CD4-positive, alpha-beta T cell treated with Interleukin-4 for 1 hour (primary cell): Measurements from ENCODE around the gene BBS9.
"Not testable (repeated sequence)": the region's sequence is repeated elsewhere in the genome, so short reads cannot be mapped to it uniquely, and the experiment has no call there.

Experiments used
- DNase-seq, 2 donors: peaks; one replicate each; pipeline ENCODE4 v3.0.0-alpha.2; 2020 to 2022

The BBS9 gene

GRCh38 chr7:33287738-33288137, 158.4 kb downstream of the BBS9 start:
- no peak for DNase-seq

DNA sequence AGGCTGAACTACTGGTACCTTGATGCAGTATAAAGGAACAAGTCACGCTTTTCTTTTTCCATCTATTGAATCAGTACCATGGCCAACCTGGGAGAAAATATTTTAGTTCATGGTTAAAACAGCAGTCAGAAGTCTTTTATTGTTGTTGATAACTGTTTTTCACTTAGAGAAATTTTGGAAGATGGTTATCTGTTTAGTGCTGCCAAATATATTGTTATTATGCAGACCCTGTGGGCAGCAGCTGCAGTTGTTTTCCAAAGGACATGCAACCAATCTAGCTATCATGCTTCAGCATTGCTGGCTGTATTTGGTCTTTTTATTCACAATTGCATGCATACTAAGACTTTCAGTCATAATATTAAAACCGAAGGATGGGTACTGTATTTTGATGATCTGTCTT, 169.5 kb downstream of the BBS9 start:
- DNase-seq: no peak

DNA sequence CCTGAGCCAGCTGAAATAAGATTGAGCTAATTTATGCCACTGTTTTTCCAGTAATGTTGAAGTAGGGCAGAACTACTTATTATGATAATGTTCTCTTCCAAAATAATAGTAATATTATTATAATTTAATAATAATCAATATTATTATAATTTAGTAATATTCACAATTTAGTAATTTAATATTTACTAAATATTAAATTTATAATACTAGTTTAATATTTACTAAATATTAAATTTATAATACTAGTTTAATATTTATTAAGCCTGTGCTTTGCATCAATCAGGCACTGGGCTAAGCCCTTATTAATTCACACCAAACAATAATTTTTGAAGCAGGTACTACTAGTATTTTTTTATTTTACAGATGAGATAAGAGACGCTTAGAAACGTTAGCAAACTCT, 170.1 kb downstream of the BBS9 start:
- no peak for DNase-seq

- DNase-seq: no peak
Measured at GRCh38 chr7:33300131-33300530, 170.8 kb downstream of the BBS9 start.

DNA sequence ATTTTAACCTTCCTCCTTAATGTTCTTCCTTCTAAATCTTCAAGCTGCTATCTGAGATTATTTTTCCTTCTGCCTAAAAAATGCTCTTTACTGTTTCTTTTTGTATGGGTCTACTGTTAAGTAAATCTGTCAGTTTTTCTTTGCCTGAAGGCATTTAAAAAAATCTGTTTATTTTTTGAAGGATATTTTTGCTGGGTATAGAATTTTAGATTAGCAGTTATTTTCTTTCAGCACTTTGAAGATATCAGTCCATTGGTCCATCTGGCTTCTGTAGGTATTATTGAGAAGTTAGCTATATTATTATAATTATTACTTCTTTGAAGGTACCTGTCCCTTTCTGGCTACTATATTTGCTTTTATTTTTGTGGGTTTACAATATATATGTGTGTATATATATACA, 171.4 kb downstream of the BBS9 start:
- DNase-seq: no peak

GRCh38 chr7:33303978-33304557, 174.7 kb downstream of the BBS9 start:
- not testable (repeated sequence) for DNase-seq

- no peak for DNase-seq
Measured at GRCh38 chr7:33307205-33307604, 177.8 kb downstream of the BBS9 start.

DNA sequence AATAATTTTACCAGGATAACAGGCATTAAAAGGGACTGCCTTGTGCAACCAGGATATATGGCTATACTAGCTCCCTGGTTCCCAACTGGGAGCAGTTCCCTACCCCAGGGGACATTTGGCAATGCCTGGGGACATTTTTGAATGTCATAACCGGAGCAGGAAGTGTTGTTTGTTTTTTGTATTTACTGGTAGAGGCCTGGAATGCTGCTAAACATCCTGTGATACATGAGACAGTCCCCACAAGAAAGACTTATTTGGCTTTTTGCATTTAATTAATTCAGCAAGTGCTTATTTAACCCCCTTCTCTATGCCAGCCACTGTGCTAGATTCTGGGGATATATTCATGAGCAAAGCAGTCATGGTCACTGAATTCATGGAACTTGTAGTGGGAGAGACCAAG, 181.2 kb downstream of the BBS9 start:
- DNase-seq: no peak

DNA sequence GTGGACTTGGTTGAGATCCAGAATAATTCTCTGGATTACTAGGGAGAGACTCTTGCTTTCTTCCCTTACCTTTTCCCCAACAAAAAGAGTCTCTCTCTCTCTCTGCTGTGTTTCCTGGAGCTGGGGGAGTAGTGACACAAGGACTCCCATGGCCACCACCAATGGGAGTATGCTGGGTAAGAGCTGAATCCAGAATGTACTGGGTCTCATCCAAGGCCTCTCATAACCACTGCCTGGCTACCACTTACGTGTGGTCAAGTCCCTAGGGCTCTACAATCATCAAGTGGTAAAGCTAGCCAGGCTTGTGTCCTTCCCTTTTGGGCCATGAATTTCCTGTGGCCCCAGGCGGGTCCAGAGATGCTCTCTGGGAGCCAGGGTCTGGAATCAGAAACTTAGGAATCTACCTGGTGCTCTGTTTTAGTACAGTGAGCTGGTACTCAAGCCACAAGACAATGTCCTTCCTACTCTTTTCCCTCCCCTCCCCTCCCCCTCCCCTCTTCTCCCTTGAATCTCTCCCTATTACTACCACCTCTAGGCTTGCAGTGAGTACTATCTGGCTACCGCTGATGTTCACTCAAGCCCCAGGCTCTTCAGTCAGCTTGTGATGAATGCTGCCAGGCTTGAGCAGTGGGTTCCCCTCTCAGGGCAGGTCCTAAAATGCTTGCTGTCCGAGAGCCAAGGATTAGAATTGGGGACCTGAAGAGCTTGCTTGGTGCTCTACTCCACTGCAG, 196.6 kb downstream of the BBS9 start:
- DNase-seq: no peak

DNA sequence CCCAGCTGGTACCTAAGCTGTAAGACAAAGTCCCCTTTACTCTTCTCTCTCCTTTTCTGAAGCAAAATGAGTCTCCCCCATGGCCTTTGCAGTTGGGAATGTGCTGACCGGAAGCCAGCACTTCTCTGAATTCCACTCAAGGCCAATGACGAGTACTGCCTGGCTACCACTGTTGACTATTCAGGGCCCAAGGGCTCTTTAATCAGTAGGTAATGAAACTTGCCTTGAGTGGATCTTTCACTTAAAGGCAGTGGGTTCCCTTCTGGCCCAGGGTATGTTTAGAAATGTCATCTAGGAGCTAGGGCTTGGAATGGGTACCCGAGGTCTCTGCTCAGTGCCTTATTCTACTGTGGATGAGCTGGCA, 197.1 kb downstream of the BBS9 start:
- DNase-seq: no peak

- no peak for DNase-seq
Measured at GRCh38 chr7:33327427-33327826, 198.1 kb downstream of the BBS9 start.

- DNase-seq: no peak
Measured at GRCh38 chr7:33334349-33334748, 205.0 kb downstream of the BBS9 start.

- DNase-seq: no peak
Measured at GRCh38 chr7:33336820-33337219, 207.5 kb downstream of the BBS9 start.

DNA sequence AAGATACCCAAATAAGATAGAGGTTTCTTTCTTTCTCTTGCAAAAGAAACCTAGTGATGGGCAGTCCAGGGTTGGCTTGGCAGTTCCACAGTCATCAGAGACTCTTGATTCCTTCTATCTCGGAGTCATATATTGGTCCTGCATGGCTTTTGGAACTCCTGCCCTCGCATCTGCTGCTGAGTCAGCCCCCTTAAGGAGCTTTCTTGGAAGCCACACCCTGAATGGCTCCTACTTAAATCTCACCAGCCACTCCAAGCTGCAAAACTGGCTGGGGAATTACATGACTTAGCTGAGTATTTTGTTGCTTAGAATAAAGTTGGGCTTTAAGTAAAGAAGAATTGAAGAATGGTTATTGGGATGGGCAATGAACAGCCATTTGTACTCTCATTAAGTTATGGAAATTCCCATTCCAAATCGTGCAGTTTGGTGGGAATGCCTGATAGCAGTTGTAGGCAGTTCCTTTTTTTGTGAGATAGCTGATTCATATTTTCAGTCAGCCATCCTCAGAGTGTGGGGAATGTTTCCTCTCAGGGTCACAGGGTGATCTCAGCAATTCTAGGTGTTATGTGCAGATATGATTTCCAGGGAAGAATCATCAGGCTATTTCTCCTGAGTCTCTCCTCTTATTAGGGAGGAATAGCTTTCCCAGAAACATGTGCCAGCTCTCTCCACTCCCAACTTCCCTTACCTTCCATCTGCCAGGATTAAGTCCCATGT, 209.9 kb downstream of the BBS9 start:
- DNase-seq: no peak

GRCh38 chr7:33346055-33346454, 216.7 kb downstream of the BBS9 start:
- DNase-seq: no peak

GRCh38 chr7:33350577-33350976, 221.2 kb downstream of the BBS9 start:
- DNase-seq: no peak

DNA sequence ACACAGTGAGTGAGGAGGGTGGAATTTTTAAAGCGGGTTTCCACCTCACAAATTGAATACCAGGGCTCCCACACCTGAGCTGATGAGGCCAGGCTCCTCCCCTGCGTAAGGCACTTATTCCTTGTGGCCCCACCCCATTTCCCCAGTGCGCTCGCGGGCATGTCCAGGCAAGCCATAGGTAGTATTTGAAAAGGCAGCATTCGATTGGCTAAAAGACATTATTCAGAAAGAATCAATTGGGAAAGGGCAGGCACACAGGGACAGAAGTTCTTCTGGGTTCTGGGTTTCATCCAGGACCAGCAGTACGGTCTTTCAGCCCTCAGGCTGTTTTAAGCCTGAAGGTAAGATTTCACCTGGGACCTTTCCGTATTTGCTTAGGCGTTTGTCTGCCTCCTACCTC, 222.3 kb downstream of the BBS9 start:
- DNase-seq: no peak

DNA sequence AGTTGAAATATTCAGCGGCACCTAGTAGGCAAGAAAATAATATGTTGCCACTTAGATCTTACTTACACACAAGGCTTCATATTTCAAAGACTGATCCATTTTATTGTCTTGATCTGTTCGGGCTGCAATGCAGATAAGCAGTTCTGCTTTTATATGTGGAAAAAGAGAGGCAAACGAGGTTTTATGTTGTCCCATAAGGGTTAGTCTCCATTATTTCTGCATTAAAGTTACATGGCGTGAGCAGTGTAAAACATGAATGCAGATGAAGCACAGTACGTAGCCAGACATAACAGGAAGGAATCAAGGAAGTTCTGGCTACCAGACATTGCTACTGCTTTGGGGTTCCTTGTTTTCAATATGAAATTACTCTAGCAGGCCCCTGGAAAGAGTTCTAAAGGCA, 224.8 kb downstream of the BBS9 start:
- DNase-seq: no peak

DNA sequence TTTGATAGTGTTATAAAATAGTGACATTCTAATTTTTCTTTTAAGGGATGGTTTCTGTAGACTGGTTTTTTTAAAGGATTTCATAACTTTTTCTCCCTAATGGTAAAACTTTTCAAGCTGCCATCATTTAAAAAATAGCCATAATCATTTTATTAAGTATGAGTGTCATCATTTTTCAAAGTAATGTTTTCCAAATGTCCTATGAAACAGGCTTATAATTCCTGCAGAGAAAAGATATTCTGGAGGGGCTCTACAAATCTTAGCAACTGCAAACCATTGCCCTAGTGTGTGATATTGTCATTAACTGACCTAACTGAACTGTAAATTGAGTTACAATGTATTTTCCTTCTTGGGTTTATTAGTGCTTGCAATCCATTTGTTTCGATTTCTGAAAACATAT, 226.0 kb downstream of the BBS9 start:
- no peak for DNase-seq

- DNase-seq: no peak
Measured at GRCh38 chr7:33356336-33356735, 227.0 kb downstream of the BBS9 start.

DNA sequence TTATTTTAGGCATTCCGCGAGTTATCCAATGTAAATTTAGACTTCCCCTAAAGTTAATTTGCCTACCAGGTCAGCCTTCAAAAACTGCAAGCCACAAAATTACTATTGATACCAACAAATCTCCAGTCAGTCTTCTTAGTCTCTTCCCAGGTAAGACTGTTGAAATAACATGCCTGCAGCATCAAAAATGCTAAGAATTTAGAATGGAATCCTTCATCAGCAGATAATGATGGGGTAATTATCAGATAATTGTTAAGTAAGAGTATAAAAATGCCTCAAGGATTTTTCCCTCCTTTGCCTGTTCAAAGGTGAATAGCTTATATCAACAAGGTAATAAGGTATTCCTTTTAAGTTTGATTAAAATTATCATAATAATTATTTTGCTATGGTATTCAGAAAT, 228.5 kb downstream of the BBS9 start:
- DNase-seq: no peak

GRCh38 chr7:33369888-33370287, 240.5 kb downstream of the BBS9 start:
- DNase-seq: no peak

DNA sequence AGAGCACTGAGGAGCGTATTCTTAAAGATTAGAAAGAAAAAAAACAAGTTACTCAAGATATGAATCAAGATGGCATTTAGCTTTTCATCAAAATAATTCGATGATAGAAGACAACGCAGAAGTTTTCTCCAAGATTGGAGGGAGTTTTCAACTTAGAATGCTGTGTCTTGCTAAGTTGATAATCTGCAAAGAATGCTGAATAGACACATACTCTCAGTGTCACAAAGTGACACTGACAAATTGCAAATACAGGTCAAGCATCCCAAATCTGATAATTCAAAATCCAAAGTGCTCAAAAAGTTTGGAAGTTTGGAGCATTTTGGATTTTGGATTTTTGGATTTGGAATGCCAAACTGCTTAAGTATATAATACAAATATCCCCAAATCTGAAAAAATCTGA, 243.8 kb downstream of the BBS9 start:
- DNase-seq: no peak

GRCh38 chr7:33379891-33380525, 250.6 kb downstream of the BBS9 start:
- DNase-seq: no peak
